Smooth muscle cell (in vitro differentiated cells): Measurements from ENCODE around the gene BLOC1S5. TPM values are rescaled to one million over a fixed set of nuclear protein-coding genes. Genes with fewer than 3 reads are reported as not detected.
"Not testable (repeated sequence)": the region's sequence is repeated elsewhere in the genome, so short reads cannot be mapped to it uniquely, and the experiment has no call there.

Experiments used
- DNase-seq: peaks from one replicate; lab custom pipeline; 2025; ENCODE audit not compliant: unreplicated experiment; lab: John Stamatoyannopoulos, UW
- H2AFZ ChIP-seq: fragments of 200-600 bp; sonication (generic); 2 replicates; pipeline ENCODE4 v1.6.0; 2016; ENCODE audit warnings: antibody characterized with exemption, low read depth, mild to moderate bottlenecking
- H3F3A ChIP-seq: fragments of 200-600 bp; sonication (generic); 2 replicates; pipeline ENCODE4 v1.6.0; 2017; ENCODE audit warnings: antibody characterized with exemption, low read depth
- H3K27ac ChIP-seq: fragments of 200-600 bp; sonication (generic); 2 replicates; pipeline ENCODE4 v1.5.1; 2016; ENCODE audit warnings: low read depth, mild to moderate bottlenecking
- H3K27me3 ChIP-seq: fragments of 200-600 bp; sonication (generic); 2 replicates; pipeline ENCODE4 v1.6.1; 2016; ENCODE audit warnings: low read depth, mild to moderate bottlenecking
- H3K36me3 ChIP-seq: fragments of 200-600 bp; sonication (generic); 2 replicates; pipeline ENCODE4 v1.5.1; 2016; ENCODE audit warnings: low read depth
- H3K4me1 ChIP-seq: fragments of 200-600 bp; sonication (generic); 2 replicates; pipeline ENCODE4 v1.5.1; 2016; ENCODE audit warnings: low read depth
- H3K4me2 ChIP-seq: fragments of 200-600 bp; sonication (generic); 2 replicates; pipeline ENCODE4 v1.6.0; 2016; ENCODE audit warnings: mild to moderate bottlenecking
- H3K4me3 ChIP-seq: fragments of 200-600 bp; sonication (generic); 2 replicates; pipeline ENCODE4 v1.5.1; 2016; ENCODE audit warnings: mild to moderate bottlenecking
- H3K79me2 ChIP-seq: fragments of 200-600 bp; sonication (generic); 2 replicates; pipeline ENCODE4 v1.6.0; 2016; ENCODE audit warnings: low read depth, mild to moderate bottlenecking
- H3K9ac ChIP-seq: fragments of 200-600 bp; sonication (generic); 2 replicates; pipeline ENCODE4 v1.6.0; 2016; ENCODE audit warnings: low read depth
- H3K9me3 ChIP-seq: fragments of 200-600 bp; sonication (generic); replicated peaks from 2 replicates; pipeline ENCODE4 v1.5.1; 2016; ENCODE audit warnings: low read depth
- H4K20me1 ChIP-seq: fragments of 200-600 bp; sonication (generic); 2 replicates; pipeline ENCODE4 v1.6.0; 2016; ENCODE audit warnings: low read depth
- CTCF ChIP-seq: fragments of 200-600 bp; sonication (generic); IDR thresholded peaks from 2 replicates; pipeline ENCODE4 v1.5.1; 2017; ENCODE audit warnings: borderline replicate concordance, mild to moderate bottlenecking, antibody characterized with exemption; ENCODE audit not compliant: insufficient read depth, poor library complexity, severe bottlenecking
- WGBS: methylation state at CpG from one replicate; pipeline ENCODE4 v1.1.7; 2016; ENCODE audit warnings: low lambda C conversion rate; 5-methylcytosine and 5-hydroxymethylcytosine counted together
- polyA plus RNA-seq: library from polyadenylated mRNA; unstranded; fragments of >200 nt; fragmentation: Nextera tagmentation; extraction: Ambion mirVana; gene quantifications from 2 replicates; pipeline ENCODE4 v1.2.1, GENCODE V29; 2016
- total RNA-seq: library from RNA; depleted of rRNA; stranded (reverse); fragments of >200 nt; gene quantifications from 2 replicates; pipeline ENCODE4 v1.2.3, GENCODE V29; 2014

Gene BLOC1S5
- total and polyA plus RNA-seq, 2 experiments from 2014 or later = 10.7 to 13.7 TPM

GRCh38 chr6:8057793-8058192, 6.4 kb downstream of the BLOC1S5 start:
- Histone ChIP-seq H4K20me1 (no peaks in the 10 kb centered on the region), H3K9me3 (no peaks in the 10 kb centered on the region), H3K4me2 (no peak overlapping the region), H3K4me3 (no peak overlapping the region), H3K4me1 (no peaks in the 10 kb centered on the region), H3F3A (no peaks in the 10 kb centered on the region), H3K27me3 (no peaks in the 10 kb centered on the region), H2AFZ (no peak overlapping the region), H3K36me3 (peaks cover 7% of the 10 kb centered on the region), H3K27ac (no peak overlapping the region), H3K79me2 (peaks cover 1% of the 10 kb centered on the region), H3K9ac (no peak overlapping the region)
- no peak for TF ChIP-seq CTCF
- no peak for DNase-seq
- WGBS = 76% methylated on average over 3 of the region's 3 CpGs

- H3K4me1 ChIP-seq = no peaks in the 10 kb centered on the region
- no peaks in the 10 kb centered on the region for H4K20me1 ChIP-seq
- no peaks in the 10 kb centered on the region for H3K27me3 ChIP-seq
- 65% methylated on average over 4 of the region's 4 CpGs for WGBS
- DNase-seq = no peak
- no peak overlapping the region for H2AFZ ChIP-seq
- no peaks in the 10 kb centered on the region for H3F3A ChIP-seq
- H3K9ac ChIP-seq = no peak overlapping the region
- no peak overlapping the region for H3K4me3 ChIP-seq
- H3K79me2 ChIP-seq = no peaks in the 10 kb centered on the region
- no peak overlapping the region for H3K27ac ChIP-seq
- TF ChIP-seq CTCF = no peak
- no peak overlapping the region for H3K4me2 ChIP-seq
- H3K9me3 ChIP-seq = no peaks in the 10 kb centered on the region
- H3K36me3 ChIP-seq = peaks cover 7% of the 10 kb centered on the region
Observed at GRCh38 chr6:8057263-8057662, 6.9 kb downstream of the BLOC1S5 start.

GRCh38 chr6:8054276-8054675, 9.9 kb downstream of the BLOC1S5 start:
- Histone ChIP-seq H3K4me1 (no peaks in the 10 kb centered on the region), H3K4me3 (no peak overlapping the region), H4K20me1 (no peaks in the 10 kb centered on the region), H3K9me3 (no peaks in the 10 kb centered on the region), H3K79me2 (no peaks in the 10 kb centered on the region), H3K4me2 (no peak overlapping the region), H3K27ac (no peak overlapping the region), H2AFZ (no peak overlapping the region), H3K36me3 (no peaks in the 10 kb centered on the region), H3K27me3 (no peaks in the 10 kb centered on the region), H3F3A (no peaks in the 10 kb centered on the region), H3K9ac (no peak overlapping the region)
- DNase-seq = no peak
- WGBS = 98% methylated on average over 2 of the region's 2 CpGs
- no peak for TF ChIP-seq CTCF

DNA sequence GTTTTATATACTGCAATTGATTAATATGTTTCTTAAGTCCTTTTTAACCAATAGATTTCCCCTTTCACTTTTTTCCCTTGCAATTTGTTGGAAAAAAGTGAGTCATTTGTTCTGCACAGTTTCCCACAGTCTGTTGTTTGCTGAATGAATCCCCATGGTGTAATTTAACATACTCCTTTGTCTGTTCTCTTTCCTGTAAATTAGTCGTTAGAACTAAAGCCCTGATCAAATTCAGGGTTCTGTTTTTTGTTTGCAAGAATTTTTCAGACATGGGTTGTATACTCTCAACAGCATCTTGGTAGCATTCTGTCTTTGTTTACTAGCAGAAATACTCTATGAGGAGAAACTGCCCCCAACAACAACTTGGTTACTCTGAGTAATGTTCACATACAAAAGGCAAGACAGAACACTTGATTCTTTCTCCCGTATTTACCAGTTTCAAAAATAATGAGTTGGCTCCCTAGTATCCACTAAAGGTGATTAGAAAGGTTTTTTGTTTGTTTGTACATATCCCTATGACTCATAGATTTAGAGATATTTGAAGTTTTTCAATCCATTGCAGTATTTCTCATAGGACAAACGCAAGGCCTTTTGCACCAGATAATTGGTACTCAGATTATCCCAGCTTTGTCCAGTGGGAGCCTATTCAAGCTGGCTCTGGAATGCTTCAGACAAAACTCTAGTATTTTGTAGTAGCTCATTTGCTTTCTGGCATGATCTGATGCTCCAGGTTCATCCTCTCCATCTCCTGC, 16.5 kb downstream of the BLOC1S5 start:
- Histone ChIP-seq H3K4me3 (no peak overlapping the region), H3K4me1 (peaks cover 9% of the 10 kb centered on the region), H3K79me2 (no peaks in the 10 kb centered on the region), H3K9ac (no peak overlapping the region), H4K20me1 (no peaks in the 10 kb centered on the region), H3K9me3 (no peaks in the 10 kb centered on the region), H3K36me3 (no peaks in the 10 kb centered on the region), H3F3A (no peaks in the 10 kb centered on the region), H3K4me2 (no peak overlapping the region), H2AFZ (no peak overlapping the region), H3K27ac (peak overlapping the region; percentile 11), H3K27me3 (no peaks in the 10 kb centered on the region)
- WGBS = 44% methylated on average over 3 of the region's 3 CpGs
- no peak for TF ChIP-seq CTCF
- no peak for DNase-seq

DNA sequence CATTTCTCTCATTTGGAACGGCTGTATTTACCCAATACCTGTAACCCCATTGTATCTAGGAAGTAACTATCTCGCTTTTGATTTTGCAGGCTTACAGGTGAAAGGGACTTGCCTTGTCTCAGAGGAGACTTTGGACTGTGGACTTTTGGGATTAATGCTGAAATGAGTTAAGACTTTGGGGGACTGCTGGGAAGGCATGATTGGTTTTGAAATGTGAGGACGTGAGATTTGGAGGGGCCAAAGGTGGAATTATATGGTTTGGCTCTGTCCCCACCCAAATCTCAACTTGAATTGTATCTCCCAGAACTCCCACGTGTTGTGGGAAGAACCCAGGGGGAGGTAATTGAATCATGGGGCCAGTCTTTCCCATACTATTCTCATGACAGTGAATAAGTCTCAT, 18.4 kb downstream of the BLOC1S5 start:
- H3K4me2 ChIP-seq, DNase-seq, H3K36me3 ChIP-seq, H3F3A ChIP-seq, H4K20me1 ChIP-seq, H3K27me3 ChIP-seq, H3K4me3 ChIP-seq, H3K79me2 ChIP-seq, H2AFZ ChIP-seq, H3K27ac ChIP-seq, H3K9ac ChIP-seq, H3K4me1 ChIP-seq, H3K9me3 ChIP-seq: not testable (repeated sequence)
- WGBS = over 99% methylated on average over 4 of the region's 4 CpGs
